Dedifferentiated amniotic fluid mesenchymal stem cell (primary cell): Measurements from ENCODE around the gene PHB1.
"Not testable (repeated sequence)": the region's sequence is repeated elsewhere in the genome, so short reads cannot be mapped to it uniquely, and the experiment has no call there.

Source experiments
- DNase-seq: peaks from one replicate; pipeline ENCODE4 v3.0.0-alpha.2; 2016; ENCODE audit errors: extremely low spot score

Gene PHB1

DNA sequence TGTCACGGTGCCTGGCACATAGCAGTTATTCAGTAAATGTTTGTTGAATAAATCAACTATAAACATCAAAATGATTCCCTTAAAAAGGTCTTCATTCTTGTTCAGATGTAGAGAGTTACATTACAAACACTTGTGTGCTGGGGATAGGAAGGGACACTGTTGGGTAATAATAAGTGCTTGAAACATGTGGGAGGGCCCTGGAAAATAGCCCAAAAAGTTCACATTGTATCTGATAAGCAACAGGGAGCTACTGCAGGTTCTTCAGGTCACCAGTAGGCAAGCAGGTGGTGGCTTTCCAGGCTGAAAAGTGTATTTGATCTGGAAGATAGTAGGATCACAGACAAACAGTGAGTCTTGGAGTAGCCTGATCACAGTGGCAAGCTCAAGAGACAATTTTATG is 33.6 kb downstream of the PHB1 start:
- no peak for DNase-seq

GRCh38 chr17:49379926-49380325 is 34.8 kb downstream of the PHB1 start:
- no peak for DNase-seq

DNA sequence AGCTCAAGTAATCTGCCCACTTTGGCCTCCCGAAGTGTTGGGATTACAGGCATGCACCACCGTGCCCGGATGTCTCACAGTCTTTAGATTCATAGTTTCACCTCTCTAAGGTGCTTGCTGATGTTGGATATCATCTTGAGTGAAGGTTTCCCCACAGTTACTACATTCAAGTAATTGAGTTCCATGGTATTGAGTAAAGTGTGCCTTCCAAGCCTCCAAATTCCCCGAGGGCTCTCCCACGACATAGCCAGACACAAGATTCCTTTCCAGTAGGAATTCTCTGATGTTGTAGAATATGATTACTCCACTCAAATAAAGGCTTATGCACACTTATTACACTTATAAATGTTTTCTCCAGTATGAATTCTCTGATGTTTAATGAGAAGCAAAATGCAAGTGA is 36.4 kb downstream of the PHB1 start:
- DNase-seq, result no peak

- no peak for DNase-seq
Observed at GRCh38 chr17:49375544-49375943, 39.1 kb downstream of the PHB1 start.

GRCh38 chr17:49373115-49373514 is 41.6 kb downstream of the PHB1 start:
- DNase-seq, result no peak

DNA sequence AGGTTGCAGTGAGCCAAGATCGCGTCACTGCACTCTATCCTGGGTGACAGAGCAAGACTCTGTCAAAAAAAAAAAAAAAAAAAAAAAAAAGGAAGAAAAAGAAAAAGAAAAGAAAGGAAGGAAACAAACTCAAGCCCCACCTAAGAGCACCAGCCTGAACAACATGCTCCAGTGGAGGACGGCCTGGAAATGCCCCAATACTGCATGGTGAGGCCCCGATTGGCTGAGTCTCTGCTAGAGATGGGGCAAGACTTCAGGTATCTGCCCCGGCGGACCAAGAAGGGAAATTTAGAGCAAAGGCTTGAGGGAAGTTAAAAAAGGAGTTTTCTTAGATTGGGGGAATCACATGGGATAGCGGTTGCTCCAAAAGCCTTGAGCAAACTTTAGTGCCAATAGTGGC is 42.3 kb downstream of the PHB1 start:
- no peak for DNase-seq

DNA sequence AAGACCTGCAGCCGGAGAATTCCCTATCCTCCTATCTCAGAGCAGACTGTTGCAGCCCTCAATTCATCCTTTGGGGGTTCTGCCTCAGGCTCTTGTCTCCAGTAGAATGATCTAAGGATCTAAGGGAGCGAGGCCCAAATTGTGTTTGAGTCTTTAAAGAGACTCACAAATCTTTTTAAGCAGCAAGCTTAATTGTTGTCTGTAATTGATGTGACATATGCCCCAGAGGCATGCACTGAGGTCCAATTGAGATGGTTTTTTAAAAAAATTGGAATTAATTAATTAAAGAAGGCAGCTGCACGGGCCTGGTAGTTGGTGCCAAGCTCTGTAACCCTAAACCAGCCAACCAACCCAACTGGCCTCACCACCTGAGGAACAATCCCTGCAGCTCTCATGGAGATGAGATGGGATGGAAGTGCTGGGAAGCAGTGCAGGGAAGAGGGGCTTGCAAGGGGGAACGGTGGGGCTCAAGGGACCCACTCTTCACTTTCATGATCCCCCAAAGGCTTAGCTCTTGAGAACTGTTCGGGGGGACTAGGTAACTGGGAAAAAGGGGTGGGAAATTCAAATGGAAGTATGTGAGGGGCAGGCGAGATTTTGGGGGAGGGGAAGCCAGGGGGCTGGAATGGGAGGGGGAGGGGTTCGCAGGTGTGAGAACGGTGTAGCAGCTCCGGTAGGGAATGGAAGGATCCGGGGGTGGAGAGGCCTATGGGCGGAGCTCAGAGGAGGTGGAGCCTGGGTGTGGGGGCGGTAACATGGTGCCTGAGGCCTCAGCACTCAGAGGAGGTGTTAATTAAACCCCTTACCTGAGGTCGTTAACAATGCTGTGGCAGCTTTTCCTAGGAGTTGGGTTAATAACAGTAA is 43.5 kb downstream of the PHB1 start:
- no peak for DNase-seq

GRCh38 chr17:49369760-49370159 is 44.9 kb downstream of the PHB1 start:
- DNase-seq, result no peak

DNA sequence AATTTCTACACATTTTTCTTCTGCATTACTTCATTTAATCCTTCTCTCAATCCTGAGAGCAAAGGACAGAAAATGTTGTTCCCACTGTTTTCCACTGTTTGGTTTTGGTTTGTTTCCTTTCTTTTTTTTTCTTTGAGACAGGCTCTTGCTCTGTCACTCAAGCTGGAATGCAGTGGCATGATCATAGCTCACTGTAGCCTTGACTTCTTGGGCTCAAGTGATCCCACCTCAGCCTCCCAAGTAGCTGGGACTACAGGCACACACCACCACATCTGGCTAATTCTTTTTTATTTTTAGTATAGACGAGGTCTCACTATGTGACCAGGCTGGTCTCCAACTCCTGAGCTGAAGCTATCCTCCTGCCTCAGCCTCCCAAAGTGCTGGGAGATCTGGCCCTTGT is 45.6 kb downstream of the PHB1 start:
- no peak for DNase-seq

- DNase-seq, result no peak
Observed at GRCh38 chr17:49365667-49366066, 49.0 kb downstream of the PHB1 start.

GRCh38 chr17:49365126-49365525 is 49.6 kb downstream of the PHB1 start:
- DNase-seq, result not testable (repeated sequence)

GRCh38 chr17:49364119-49364518 is 50.6 kb downstream of the PHB1 start:
- DNase-seq, result no peak

DNA sequence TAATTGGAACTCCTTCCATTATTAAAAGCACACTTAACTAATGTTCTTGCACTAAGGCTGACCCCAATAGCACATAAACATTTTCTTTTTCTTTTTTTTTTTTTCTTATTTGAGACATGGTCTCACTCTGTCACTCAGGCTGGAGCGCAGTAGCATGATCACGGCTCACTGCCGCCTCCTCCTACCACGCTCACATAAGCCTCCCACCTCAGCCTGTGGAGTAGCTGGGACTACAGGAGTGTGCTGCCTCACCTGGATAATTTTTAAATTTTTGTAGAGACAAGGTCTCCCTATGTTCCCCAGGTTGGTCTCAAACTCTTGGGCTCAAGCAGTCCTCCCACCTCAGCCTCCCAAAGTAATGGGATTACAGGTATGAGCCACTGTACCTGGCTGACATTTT is 51.4 kb downstream of the PHB1 start:
- DNase-seq, result no peak

DNA sequence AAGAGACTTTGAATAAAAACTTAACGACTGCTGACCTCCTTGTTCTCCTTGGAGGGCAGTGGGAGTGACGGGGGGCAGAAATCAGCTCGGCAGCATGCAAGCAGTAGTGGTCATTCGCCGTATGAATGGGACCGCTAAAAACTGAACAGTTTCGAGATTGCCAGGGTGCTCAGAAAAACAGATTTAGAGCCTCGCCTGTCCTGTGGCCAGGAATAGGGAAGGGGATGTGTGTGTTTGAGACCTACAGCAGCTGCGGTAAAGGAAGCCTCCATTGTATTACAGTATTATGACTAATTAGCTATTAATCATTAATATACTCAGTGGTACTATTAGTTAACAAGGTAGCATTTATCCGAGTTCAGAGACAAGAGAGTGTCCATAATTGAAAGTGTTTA is 52.0 kb downstream of the PHB1 start:
- DNase-seq, result no peak

GRCh38 chr17:49361902-49362722 is 52.6 kb downstream of the PHB1 start, which contains the start of gene ZNF652:
ZNF652 (minus strand) TSS chr17:49362250; CDS start chr17:49317725, 44,525 bp downstream.
- peak; percentile 76 for DNase-seq

- no peak for DNase-seq
Observed at GRCh38 chr17:49361129-49361901, 53.4 kb downstream of the PHB1 start.

- DNase-seq, result no peak
Observed at GRCh38 chr17:49360796-49361128, 53.9 kb downstream of the PHB1 start.

- no peak for DNase-seq
Observed at GRCh38 chr17:49359990-49360795, 54.5 kb downstream of the PHB1 start.

DNA sequence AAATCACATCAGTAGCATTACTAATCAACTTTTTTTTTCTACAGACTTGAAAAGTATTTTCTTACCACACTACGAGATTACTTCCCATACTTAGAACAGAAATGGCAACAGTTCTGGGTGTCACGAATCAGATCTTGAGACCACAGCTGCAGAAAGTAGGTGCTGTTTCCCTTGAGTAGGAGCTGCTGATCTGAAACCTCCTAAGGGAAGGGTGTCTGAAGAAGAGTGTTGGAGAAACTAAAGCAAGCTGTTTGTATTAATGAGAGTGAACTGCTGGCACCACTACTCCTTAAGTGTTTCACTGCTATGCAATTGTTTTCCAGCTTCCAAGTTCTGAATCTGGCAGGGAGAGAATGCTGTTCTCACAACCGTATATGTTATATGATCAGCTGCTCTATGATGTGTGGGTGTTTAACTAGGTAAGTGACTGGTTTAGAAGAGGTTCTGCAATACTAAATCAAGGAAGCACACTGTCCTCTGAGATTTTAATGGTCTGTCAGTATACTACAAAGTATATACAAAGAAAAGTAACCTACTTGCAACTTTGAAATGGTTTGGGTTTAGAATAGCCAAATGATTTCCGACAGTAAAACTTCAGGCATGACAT is 55.9 kb downstream of the PHB1 start:
- no peak for DNase-seq

- DNase-seq, result no peak
Observed at GRCh38 chr17:49357516-49357915, 57.2 kb downstream of the PHB1 start.

GRCh38 chr17:49356320-49356719 is 58.4 kb downstream of the PHB1 start:
- DNase-seq, result no peak
